SK-N-SH (cell line): ENCODE data around the gene TSBP1. TPM values are rescaled to one million over a fixed set of nuclear protein-coding genes. Genes with fewer than 3 reads are reported as not detected.

Source experiments
- CTCF ChIA-PET: fragments of 300-600, 350-600 bp; formaldehyde crosslinking; extraction: SDS; loops from one replicate; lab custom pipeline; 2021; lab: Yijun Ruan, JAX
- POLR2A ChIA-PET: fragments of 350-600 bp; sonication (Branson Sonifier 250); formaldehyde crosslinking; extraction: SDS; loops from one replicate; lab custom pipeline; 2020; ENCODE audit warnings: antibody characterized with exemption, inconsistent platforms; lab: Yijun Ruan, JAX
- DNase-seq: peaks from one replicate; pipeline ENCODE4 v3.0.0; 2012
- H2AFZ ChIP-seq: fragments of 200-600 bp; sonication (generic); 2 replicates; pipeline ENCODE4 v1.8.1; 2016; ENCODE audit warnings: antibody characterized with exemption, mild to moderate bottlenecking, low read depth
- H3F3A ChIP-seq: fragments of 200-600 bp; sonication (generic); replicated peaks from 2 replicates; pipeline ENCODE3; 2016; ENCODE audit warnings: antibody characterized with exemption, mild to moderate bottlenecking; ENCODE audit not compliant: insufficient read depth
- H3K27ac ChIP-seq, 2 experiments: fragments of 200-500 bp in 1 of 2; fragments of 200-600 bp in 1 of 2; sonication (Bioruptor generic) in 1 of 2; sonication (generic), shearing (Covaris generic) in 1 of 2; 2 replicates each; pipeline versions ENCODE4 v1.5.1 to v1.6.1; 2014 to 2016; ENCODE audit warnings: low read depth in 2 of 2, inconsistent platforms in 1 of 2, low read length in 1 of 2, mild to moderate bottlenecking in 1 of 2, mixed read lengths in 1 of 2
- H3K27me3 ChIP-seq: fragments of 200-600 bp; sonication (generic), shearing (Covaris generic); 2 replicates; pipeline ENCODE4 v1.6.1; 2016; ENCODE audit warnings: mixed run types; ENCODE audit not compliant: insufficient read depth
- H3K36me3 ChIP-seq, 2 experiments: fragments of 200-500 bp in 1 of 2; fragments of 200-600 bp in 1 of 2; sonication (Bioruptor generic) in 1 of 2; sonication (generic) in 1 of 2; replicated peaks in 1 of 2; 2 replicates each; pipeline versions ENCODE3 to v1.5.1; 2014 to 2016; ENCODE audit warnings: low read length in 1 of 2, mild to moderate bottlenecking in 1 of 2; ENCODE audit not compliant: insufficient read depth in 2 of 2, control insufficient read depth in 1 of 2
- H3K4me1 ChIP-seq, 2 experiments: fragments of 200-500 bp in 1 of 2; fragments of 200-600 bp in 1 of 2; sonication (Bioruptor generic) in 1 of 2; sonication (generic), shearing (Covaris generic) in 1 of 2; 2 replicates each; pipeline versions ENCODE4 v1.5.1 to v1.6.1; 2014 to 2016; ENCODE audit warnings: low read depth in 1 of 2, low read length in 1 of 2, mixed run types in 1 of 2; ENCODE audit not compliant: insufficient read depth in 2 of 2, control insufficient read depth in 1 of 2
- H3K4me2 ChIP-seq: fragments of 200-600 bp; sonication (generic), shearing (Covaris generic); 2 replicates; pipeline ENCODE4 v1.6.1; 2017; ENCODE audit warnings: mixed run types
- H3K4me3 ChIP-seq, 2 experiments: fragments of 200-500 bp in 1 of 2; fragments of 200-600 bp in 1 of 2; sonication (Bioruptor generic) in 1 of 2; sonication (generic), shearing (Covaris generic) in 1 of 2; 2 replicates each; pipeline versions ENCODE4 v1.5.1 to v1.8.1; 2014 to 2016; ENCODE audit warnings: low read depth in 2 of 2, inconsistent platforms in 1 of 2, low read length in 1 of 2, mild to moderate bottlenecking in 1 of 2, mixed read lengths in 1 of 2, moderate library complexity in 1 of 2
- H3K79me2 ChIP-seq: fragments of 200-600 bp; sonication (generic); 2 replicates; pipeline ENCODE4 v1.8.1; 2017; ENCODE audit warnings: mild to moderate bottlenecking; ENCODE audit not compliant: insufficient read depth
- H3K9ac ChIP-seq: fragments of 200-600 bp; sonication (generic); 2 replicates; pipeline ENCODE4 v1.6.1; 2017; ENCODE audit warnings: mixed run types
- H3K9me2 ChIP-seq: fragments of 200-600 bp; sonication (generic); 2 replicates; pipeline ENCODE4 v1.6.1; 2017; ENCODE audit warnings: mixed run types
- H3K9me3 ChIP-seq: fragments of 200-600 bp; sonication (generic); 2 replicates; pipeline ENCODE4 v1.6.1; 2017; ENCODE audit warnings: mixed run types, mild to moderate bottlenecking, moderate library complexity
- H4K20me1 ChIP-seq: fragments of 200-600 bp; sonication (generic); 2 replicates; pipeline ENCODE4 v1.6.1; 2017; ENCODE audit warnings: mild to moderate bottlenecking, mixed run types; ENCODE audit not compliant: insufficient read depth
- CTCF ChIP-seq: fragments of 200-600 bp; sonication (generic); IDR thresholded peaks from 2 replicates; pipeline ENCODE4 v1.6.1; 2017; ENCODE audit warnings: antibody characterized with exemption, mild to moderate bottlenecking, moderate library complexity
- ELF1 ChIP-seq: IDR thresholded peaks from 2 replicates; pipeline ENCODE4 v1.4.0; 2012
- EP300 ChIP-seq, 2 experiments: IDR thresholded peaks; 2 replicates each; pipeline versions ENCODE4 v1.4.0 to v1.6.1; 2012; ENCODE audit warnings: borderline replicate concordance in 1 of 2, low read depth in 1 of 2, low read length in 1 of 2
- EZH2phosphoT487 ChIP-seq: fragments of 200-600 bp; sonication (generic); IDR thresholded peaks from 2 replicates; pipeline ENCODE4 v1.6.1; 2017; ENCODE audit warnings: low read depth, mixed run types, mild to moderate bottlenecking, antibody characterized with exemption, moderate library complexity, borderline replicate concordance
- FOXM1 ChIP-seq: IDR thresholded peaks from 2 replicates; pipeline ENCODE4 v1.4.0; 2012; ENCODE audit warnings: low read depth, mild to moderate bottlenecking
- GABPA ChIP-seq: IDR thresholded peaks from 2 replicates; pipeline ENCODE4 v1.4.0; 2012; ENCODE audit warnings: low read depth, mild to moderate bottlenecking
- GATA2 ChIP-seq: sonication (generic); formaldehyde crosslinking; IDR thresholded peaks from 2 replicates; pipeline ENCODE4 v1.5.0; 2020; ENCODE audit warnings: mild to moderate bottlenecking, missing genetic modification reagents
- MAX ChIP-seq: IDR thresholded peaks from 2 replicates; pipeline ENCODE4 v1.4.0; 2012; ENCODE audit warnings: low read depth
- MEF2A ChIP-seq: IDR thresholded peaks from 2 replicates; pipeline ENCODE4 v1.4.0; 2012; ENCODE audit warnings: low read depth, borderline replicate concordance
- MXI1 ChIP-seq: IDR thresholded peaks from 2 replicates; pipeline ENCODE4 v1.6.1; 2012; ENCODE audit warnings: mild to moderate bottlenecking, low read depth, low read length, improper control_type of control experiment
- NFIC ChIP-seq: IDR thresholded peaks from 2 replicates; pipeline ENCODE4 v1.4.0; 2012; ENCODE audit warnings: borderline replicate concordance
- NRF1 ChIP-seq: IDR thresholded peaks from 2 replicates; pipeline ENCODE4 v1.6.1; 2012; ENCODE audit warnings: low read depth, mild to moderate bottlenecking, low read length
- POLR2AphosphoS5 ChIP-seq: IDR thresholded peaks from 2 replicates; pipeline ENCODE4 v1.6.1; 2012; ENCODE audit warnings: low read depth, low read length
- RAD21 ChIP-seq: IDR thresholded peaks from 2 replicates; pipeline ENCODE4 v1.6.1; 2012; ENCODE audit warnings: mild to moderate bottlenecking, low read length
- RXRA ChIP-seq: IDR thresholded peaks from 2 replicates; pipeline ENCODE4 v1.4.0; 2012; ENCODE audit warnings: low read depth, mild to moderate bottlenecking, borderline replicate concordance
- SIN3A ChIP-seq: IDR thresholded peaks from 2 replicates; pipeline ENCODE4 v1.6.1; 2012; ENCODE audit warnings: low read depth, mild to moderate bottlenecking, low read length, moderate library complexity, borderline replicate concordance
- TAF1 ChIP-seq: IDR thresholded peaks from 2 replicates; pipeline ENCODE4 v1.6.1; 2012; ENCODE audit warnings: low read depth, mild to moderate bottlenecking, low read length, moderate library complexity, borderline replicate concordance
- USF2 ChIP-seq: fragments of 150-350 bp; IDR thresholded peaks from 2 replicates; pipeline ENCODE4 v1.6.1; 2017; ENCODE audit warnings: antibody characterized with exemption, low read length, low read depth, borderline replicate concordance
- WGBS: methylation state at CpG from one replicate; pipeline ENCODE4 v1.1.6; 2017; ENCODE audit warnings: low lambda C conversion rate; 5-methylcytosine and 5-hydroxymethylcytosine counted together
- polyA plus RNA-seq, 3 experiments: library from polyadenylated mRNA; depleted of rRNA; stranded (reverse); fragments of >200 nt; gene quantifications; 2 replicates each; pipeline ENCODE4 v1.2.3, GENCODE V29; 2012
- small RNA-seq, 7 experiments: library from RNA; depleted of rRNA; stranded (forward); fragments of <200 nt; gene quantifications; one replicate each; pipeline ENCODE3, GENCODE V24; 2012

Gene TSBP1
- polyA plus RNA-seq, 1 of the 3 experiments (the other 2 are of a cell fraction): not detected

- no peak for TF ChIP-seq EZH2phosphoT487
- TF ChIP-seq SIN3A: no peak
- TF ChIP-seq RAD21: no peak
- no peak for TF ChIP-seq MXI1
- TF ChIP-seq USF2: no peak
- no peak for TF ChIP-seq CTCF
- TF ChIP-seq GATA2 (CRISPR knock-in tag): no peak
- TF ChIP-seq FOXM1: no peak
- no peak for TF ChIP-seq MAX
- no peak for TF ChIP-seq POLR2AphosphoS5
- TF ChIP-seq ELF1: no peak
- no peak for TF ChIP-seq NRF1
- TF ChIP-seq MEF2A: no peak
- TF ChIP-seq TAF1: no peak
- TF ChIP-seq EP300 (IDR thresholded peaks at IDR 0.05; ENCODE audit: borderline replicate concordance in 1 of 2, low read depth in 1 of 2, low read length in 1 of 2): no peak
- TF ChIP-seq NFIC: no peak
- TF ChIP-seq GABPA: no peak
- TF ChIP-seq RXRA: no peak
- ChIA-PET CTCF (interaction anchor here (0.8 kb wide), 1 partner anchor 10 kb away, joined by 3 read pairs; no protein-coding TSS in a partner anchor), POLR2A (no interaction called here)
- Histone ChIP-seq H3K79me2 (no peaks in the 10 kb centered on the region), H3K4me1 (no peaks in the 10 kb centered on the region), H3K9ac (no peak overlapping the region), H3K4me3 (no peak overlapping the region), H3K27ac (no peak overlapping the region), H3K9me2 (no peaks in the 10 kb centered on the region), H3K4me2 (peak overlapping the region; percentile 52; the same call in 1 of the 2 replicates), H3F3A (no peaks in the 10 kb centered on the region), H3K27me3 (peaks cover 44% of the 10 kb centered on the region; the same call in 1 of the 2 replicates), H3K36me3 (no peaks in the 10 kb centered on the region), H3K9me3 (no peaks in the 10 kb centered on the region), H4K20me1 (no peaks in the 10 kb centered on the region), H2AFZ (no peak overlapping the region)
- 61% methylated on average over 4 of the region's 4 CpGs for WGBS
- no peak for DNase-seq
These were observed 127.4 kb downstream of the TSBP1 start for GRCh38 chr6:32244270-32244669.

Small RNAs within 50 kb of the gene (small RNA-seq; reads per million reads assigned to genes)
- 0 reads per million in 7 experiments for gene RNU6-603P

Other genes starting within 250 kb of the TSBP1 start
- 61.3 and 73.0 TPM in 2 replicates for gene ATF6B, start 243.7 kb downstream of the TSBP1 start, polyA plus RNA-seq (2012; rRNA removed)
- 2.7 and 3.5 TPM in 2 replicates for gene FKBPL, start 241.6 kb downstream of the TSBP1 start, polyA plus RNA-seq (2012; rRNA removed)
- 1.2 and 1.5 TPM in 2 replicates for gene PRRT1, start 220.0 kb downstream of the TSBP1 start, polyA plus RNA-seq (2012; rRNA removed)
- 32.7 and 42.1 TPM in 2 replicates for gene PPT2, start 217.8 kb downstream of the TSBP1 start, polyA plus RNA-seq (2012; rRNA removed)
- gene EGFL8, start 207.3 kb downstream of the TSBP1 start, polyA plus RNA-seq (2012; rRNA removed): 7.7 and 10.7 TPM in 2 replicates
- gene AGPAT1, start 195.8 kb downstream of the TSBP1 start, polyA plus RNA-seq (2012; rRNA removed): 118 and 122 TPM in 2 replicates
- gene RNF5, start 193.5 kb downstream of the TSBP1 start, polyA plus RNA-seq (2012; rRNA removed): 74.8 and 110 TPM in 2 replicates
- 2.9 and 3.5 TPM in 2 replicates for gene AGER, start 187.7 kb downstream of the TSBP1 start, polyA plus RNA-seq (2012; rRNA removed)
- 74.5 and 83.1 TPM in 2 replicates for gene PBX2, start 181.7 kb downstream of the TSBP1 start, polyA plus RNA-seq (2012; rRNA removed)
- gene GPSM3, start 179.3 kb downstream of the TSBP1 start, polyA plus RNA-seq (2012; rRNA removed): 1.5 and 1.9 TPM in 2 replicates
- gene NOTCH4, start 147.8 kb downstream of the TSBP1 start, polyA plus RNA-seq (2012; rRNA removed): 2.5 and 2.8 TPM in 2 replicates
- gene BTNL2, start 35.3 kb upstream of the TSBP1 start, polyA plus RNA-seq (2012; rRNA removed): not detected in 2 replicates
- gene HLA-DRA, start 68.0 kb upstream of the TSBP1 start, polyA plus RNA-seq (2012; rRNA removed): 0.10 TPM in 1 of 2 replicates, not detected in the other
- not detected in 2 replicates for gene HLA-DRB5, start 158.4 kb upstream of the TSBP1 start, polyA plus RNA-seq (2012; rRNA removed)
- gene HLA-DRB1, start 217.9 kb upstream of the TSBP1 start, polyA plus RNA-seq (2012; rRNA removed): not detected in 2 replicates